NCI-H187 treated with DMSO at 0.1 percent for 48 hours (cell line): ENCODE measurements around the gene ZFHX2.
"Not testable (repeated sequence)": the region's sequence is repeated elsewhere in the genome, so short reads cannot be mapped to it uniquely, and the experiment has no call there.

ENCODE experiments used
- DNase-seq: peaks from one replicate; lab custom pipeline; 2025; lab: John Stamatoyannopoulos, UW

ZFHX2 gene

GRCh38 chr14:23539248-23540140 is 12.1 kb downstream of the ZFHX2 start:
- peak; percentile 15 for DNase-seq

GRCh38 chr14:23538785-23539184 is 12.8 kb downstream of the ZFHX2 start:
- no peak for DNase-seq

- no peak for DNase-seq
Measured at GRCh38 chr14:23538050-23538718, 13.4 kb downstream of the ZFHX2 start.

- no peak for DNase-seq
Measured at GRCh38 chr14:23537351-23538049, 14.1 kb downstream of the ZFHX2 start.

GRCh38 chr14:23536906-23537305 is 14.7 kb downstream of the ZFHX2 start:
- DNase-seq, result not testable (repeated sequence)

- DNase-seq, result no peak
Measured at GRCh38 chr14:23536494-23536893, 15.1 kb downstream of the ZFHX2 start.

- DNase-seq, result no peak
Measured at GRCh38 chr14:23535943-23536342, 15.6 kb downstream of the ZFHX2 start.

- no peak for DNase-seq
Measured at GRCh38 chr14:23533652-23534435, 17.7 kb downstream of the ZFHX2 start.

GRCh38 chr14:23532658-23533057 is 18.9 kb downstream of the ZFHX2 start:
- DNase-seq, result no peak

GRCh38 chr14:23531391-23531790 is 20.2 kb downstream of the ZFHX2 start:
- no peak for DNase-seq

GRCh38 chr14:23530375-23531055 is 21.1 kb downstream of the ZFHX2 start:
- DNase-seq, result no peak

- no peak for DNase-seq
Measured at GRCh38 chr14:23529016-23529415, 22.5 kb downstream of the ZFHX2 start.

GRCh38 chr14:23528555-23528954 is 23.0 kb downstream of the ZFHX2 start:
- DNase-seq, result no peak

- no peak for DNase-seq
Measured at GRCh38 chr14:23525611-23526010, 26.0 kb downstream of the ZFHX2 start.

GRCh38 chr14:23524954-23525353 is 26.6 kb downstream of the ZFHX2 start:
- no peak for DNase-seq

- no peak for DNase-seq
Measured at GRCh38 chr14:23523229-23524016, 28.1 kb downstream of the ZFHX2 start.

- no peak for DNase-seq
Measured at GRCh38 chr14:23522643-23523198, 28.8 kb downstream of the ZFHX2 start.

GRCh38 chr14:23521785-23522640 is 29.6 kb downstream of the ZFHX2 start:
- no peak for DNase-seq

- DNase-seq, result no peak
Measured at GRCh38 chr14:23520899-23521533, 30.5 kb downstream of the ZFHX2 start.
